ENCODE results near the gene IL15.

The IL15 gene

DNA sequence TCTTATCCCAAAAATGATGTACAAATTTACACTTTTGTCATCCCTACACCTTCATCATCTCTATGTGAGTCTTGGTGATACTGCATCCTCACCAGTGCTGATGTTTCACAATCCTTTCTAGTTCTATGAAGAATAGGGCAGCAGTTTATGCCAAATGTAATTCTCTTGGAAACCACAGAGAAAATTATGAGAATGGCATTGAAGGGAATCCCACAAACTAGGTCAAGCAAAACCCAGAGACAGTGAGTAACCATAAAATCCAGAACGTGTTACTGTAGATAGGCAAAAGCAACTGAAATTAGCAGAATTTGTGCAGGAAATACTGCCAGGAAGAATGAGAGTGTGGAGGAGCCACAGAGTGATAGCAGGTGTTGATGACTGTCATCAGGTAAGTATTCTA, 24.5 kb downstream of the IL15 start:
- TF ChIP-seq, protein P1, sequence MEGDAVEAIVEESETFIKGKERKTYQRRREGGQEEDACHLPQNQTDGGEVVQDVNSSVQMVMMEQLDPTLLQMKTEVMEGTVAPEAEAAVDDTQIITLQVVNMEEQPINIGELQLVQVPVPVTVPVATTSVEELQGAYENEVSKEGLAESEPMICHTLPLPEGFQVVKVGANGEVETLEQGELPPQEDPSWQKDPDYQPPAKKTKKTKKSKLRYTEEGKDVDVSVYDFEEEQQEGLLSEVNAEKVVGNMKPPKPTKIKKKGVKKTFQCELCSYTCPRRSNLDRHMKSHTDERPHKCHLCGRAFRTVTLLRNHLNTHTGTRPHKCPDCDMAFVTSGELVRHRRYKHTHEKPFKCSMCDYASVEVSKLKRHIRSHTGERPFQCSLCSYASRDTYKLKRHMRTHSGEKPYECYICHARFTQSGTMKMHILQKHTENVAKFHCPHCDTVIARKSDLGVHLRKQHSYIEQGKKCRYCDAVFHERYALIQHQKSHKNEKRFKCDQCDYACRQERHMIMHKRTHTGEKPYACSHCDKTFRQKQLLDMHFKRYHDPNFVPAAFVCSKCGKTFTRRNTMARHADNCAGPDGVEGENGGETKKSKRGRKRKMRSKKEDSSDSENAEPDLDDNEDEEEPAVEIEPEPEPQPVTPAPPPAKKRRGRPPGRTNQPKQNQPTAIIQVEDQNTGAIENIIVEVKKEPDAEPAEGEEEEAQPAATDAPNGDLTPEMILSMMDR (IDR thresholded peaks at IDR 0.05; ENCODE audit: low read depth, low read length), result no peak
- no peak for DNase-seq (ENCODE audit: extremely low read depth, low read depth)

DNA sequence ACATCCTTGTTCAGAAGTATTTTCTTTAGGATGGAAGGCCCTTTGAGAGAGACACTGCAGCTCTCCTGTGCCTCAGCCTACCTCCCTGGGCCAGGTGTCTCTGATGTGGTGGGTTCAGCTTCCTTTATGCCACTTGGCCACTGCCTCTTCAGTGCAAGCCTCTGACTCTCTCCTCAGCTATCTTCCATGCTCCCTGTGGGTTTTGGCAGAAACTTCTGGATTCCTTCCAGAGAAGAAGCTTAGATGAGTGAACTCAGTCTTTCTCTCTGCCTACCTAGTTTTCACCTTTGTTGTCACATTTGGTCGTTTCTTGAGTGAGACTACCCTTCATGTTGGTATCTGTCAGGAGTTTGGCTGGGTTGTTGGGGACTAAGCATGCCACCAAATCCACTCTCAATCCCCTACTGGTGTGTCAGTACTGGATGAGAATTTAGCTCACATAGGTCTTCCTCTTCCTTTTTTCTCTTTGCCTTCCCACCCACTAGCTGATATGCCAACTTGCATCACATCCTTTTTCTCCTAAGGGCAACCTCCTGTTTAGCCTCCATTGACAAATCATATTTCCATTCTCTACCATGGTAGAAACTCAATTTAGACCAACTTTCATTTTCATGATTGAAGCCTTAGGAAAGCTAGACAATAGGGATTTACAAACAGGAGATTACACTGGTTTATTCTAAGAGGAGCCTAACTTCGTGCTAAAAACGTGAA, 32.0 kb downstream of the IL15 start:
- TF ChIP-seq, protein P1 (IDR thresholded peaks at IDR 0.05; ENCODE audit: low read depth, low read length), result no peak
- no peak for DNase-seq (ENCODE audit: extremely low read depth, low read depth)

DNA sequence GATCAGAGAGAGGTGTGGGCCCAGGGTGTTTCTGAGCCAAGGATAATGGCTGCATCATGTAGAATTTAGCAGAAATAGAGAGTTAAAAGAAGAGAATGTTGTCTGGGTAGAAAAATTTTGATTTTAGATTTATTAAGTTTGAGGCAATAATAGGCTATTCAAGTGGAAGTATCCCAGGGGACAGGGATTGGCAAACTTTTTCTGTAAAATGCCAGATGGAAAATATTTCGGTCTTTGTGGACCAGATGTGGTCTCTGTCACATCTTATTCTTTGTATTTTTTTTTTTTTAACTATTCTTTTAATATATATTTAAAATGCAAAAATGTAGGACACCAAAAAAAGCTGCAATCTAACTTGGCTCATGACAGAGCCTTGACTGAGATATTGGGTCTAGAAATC, 33.1 kb downstream of the IL15 start:
- no peak for DNase-seq (ENCODE audit: extremely low read depth, low read depth)
- TF ChIP-seq, protein P1 (IDR thresholded peaks at IDR 0.05; ENCODE audit: low read depth, low read length), result no peak

DNA sequence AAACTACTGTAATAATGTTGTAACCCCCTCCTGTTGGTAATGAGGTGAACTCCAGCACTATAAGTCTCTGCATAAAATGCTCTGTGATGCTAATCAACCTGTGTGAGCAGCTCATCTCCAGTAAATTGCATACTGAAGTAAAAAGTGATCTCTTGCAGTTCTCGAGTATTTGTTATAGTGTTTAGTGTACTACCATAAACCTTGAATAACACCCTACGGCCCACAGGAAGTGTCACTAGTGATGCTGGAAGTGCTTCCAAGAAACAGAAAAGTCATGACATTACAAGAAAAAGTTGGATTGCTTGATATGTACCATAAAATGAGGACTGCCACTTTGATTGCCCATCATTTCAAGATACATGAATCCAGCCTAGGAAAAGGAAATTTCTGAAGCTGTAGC, 39.0 kb downstream of the IL15 start:
- TF ChIP-seq, protein P1 (IDR thresholded peaks at IDR 0.05; ENCODE audit: low read depth, low read length), result no peak
- DNase-seq (ENCODE audit: extremely low read depth, low read depth), result no peak

DNA sequence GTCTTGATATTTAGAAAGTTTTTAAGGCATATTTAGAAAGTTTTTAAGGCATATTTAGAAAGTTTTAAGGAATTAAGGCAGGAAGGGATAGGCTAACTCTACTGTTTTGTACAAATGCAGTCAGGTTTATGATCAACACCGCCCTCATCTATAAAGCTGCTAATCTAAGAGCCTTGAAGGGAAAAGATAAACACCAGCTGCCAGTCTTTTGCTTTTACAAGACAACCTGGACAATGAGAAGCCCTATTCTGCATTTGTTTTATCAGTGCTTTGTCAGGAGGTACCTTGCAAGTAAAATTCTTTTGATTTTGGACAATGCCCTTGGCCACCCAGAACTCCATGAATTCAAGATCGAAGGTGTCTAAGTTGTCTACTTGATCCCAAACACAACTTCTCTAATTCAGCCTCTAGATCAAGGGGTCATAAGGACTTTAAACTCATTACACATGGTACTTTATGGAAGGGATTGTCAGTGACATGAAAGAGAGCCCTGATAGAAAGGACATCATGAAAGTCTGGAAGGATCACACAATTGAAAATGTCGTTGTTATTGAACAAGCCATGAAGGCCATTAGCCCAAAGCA, 39.8 kb downstream of the IL15 start:
- DNase-seq (ENCODE audit: extremely low read depth, low read depth), result no peak
- TF ChIP-seq, protein P1 (IDR thresholded peaks at IDR 0.05; ENCODE audit: low read depth, low read length), result no peak

DNA sequence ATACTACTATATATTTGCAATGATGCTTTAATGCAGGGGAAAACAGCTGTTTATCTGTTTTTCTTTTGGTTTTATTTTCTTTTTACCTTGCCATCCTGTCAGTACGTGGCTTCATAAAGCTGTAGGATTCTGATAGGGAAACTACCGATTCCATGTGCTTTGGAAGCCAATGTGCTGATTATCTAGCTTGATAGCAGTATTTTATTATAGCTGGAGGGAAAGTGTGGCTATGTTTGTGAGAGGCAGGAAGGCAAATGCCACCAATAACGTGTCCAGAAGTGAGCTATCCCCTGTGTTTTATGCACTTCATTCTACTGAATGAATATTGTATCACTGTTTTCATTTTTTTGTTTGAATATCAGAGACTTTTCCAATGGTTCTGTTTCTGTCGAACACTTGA, 43.7 kb downstream of the IL15 start:
- TF ChIP-seq, protein P1 (IDR thresholded peaks at IDR 0.05; ENCODE audit: low read depth, low read length), result no peak
- DNase-seq (ENCODE audit: extremely low read depth, low read depth), result no peak

DNA sequence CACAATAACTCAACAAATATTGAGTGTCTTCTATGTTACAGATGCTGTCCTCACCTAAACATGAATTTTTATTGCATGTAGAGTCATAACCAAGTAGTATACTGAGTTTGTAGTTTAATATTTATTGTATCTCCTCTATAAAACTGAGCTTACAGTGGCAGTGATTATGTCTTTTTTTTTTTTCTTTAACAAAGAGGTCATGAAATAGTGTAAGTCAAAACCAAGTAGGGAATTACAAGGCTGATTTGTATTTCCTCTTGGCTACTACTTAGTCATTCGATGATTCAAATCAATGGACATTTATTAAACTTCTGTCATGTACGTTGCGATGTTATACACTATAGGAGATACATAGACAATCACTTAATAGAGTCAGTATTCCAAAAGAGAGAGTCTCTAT, 48.4 kb downstream of the IL15 start:
- TF ChIP-seq, protein P1 (IDR thresholded peaks at IDR 0.05; ENCODE audit: low read depth, low read length), result no peak
- no peak for DNase-seq (ENCODE audit: extremely low read depth, low read depth)
